Activated CD8-positive, alpha-beta memory T cell treated with anti-CD3 and anti-CD28 coated beads for 36 hours (primary cell): ENCODE results near the gene AGPAT1. TPM values are rescaled to one million over a fixed set of nuclear protein-coding genes. Genes with fewer than 3 reads are reported as not detected.

Source experiments
- total RNA-seq, 2 experiments: library from RNA; stranded (reverse); gene quantifications; one replicate each; pipeline ENCODE4 v1.2.3, GENCODE V29; 2021

Gene AGPAT1
- total RNA-seq, 2 experiments from 2014 or later, result 41.0 to 43.5 TPM

Other genes with a start within 250 kb of the AGPAT1 start
- under 1 TPM; 0.59 to 0.82 TPM for gene C2, start 248.4 kb downstream of the AGPAT1 start, total RNA-seq
- not detected for gene CFB, start 230.0 kb downstream of the AGPAT1 start, total RNA-seq
- 10 to 100 TPM; 80.0 to 85.7 TPM for gene NELFE, start 217.1 kb downstream of the AGPAT1 start, total RNA-seq
- 100 to 1,000 TPM; 106 to 109 TPM for gene SKIC2, start 216.9 kb downstream of the AGPAT1 start, total RNA-seq
- gene DXO, start 203.9 kb downstream of the AGPAT1 start, total RNA-seq, result 10 to 100 TPM; 11.8 to 13.7 TPM
- gene C4A, start 194.0 kb downstream of the AGPAT1 start, total RNA-seq, result 1 to 10 TPM; 3.0 to 3.7 TPM
- gene C4B, start 161.3 kb downstream of the AGPAT1 start, total RNA-seq, result 1 to 10 TPM; 2.5 to 3.6 TPM
- under 1 TPM; 0.23 to 0.44 TPM for gene CYP21A2, start 137.7 kb downstream of the AGPAT1 start, total RNA-seq
- gene TNXB, start 66.7 kb downstream of the AGPAT1 start, total RNA-seq, result 1 to 10 TPM; 1.1 to 1.3 TPM
- 10 to 100 TPM; 60.6 to 61.8 TPM for gene ATF6B, start 47.8 kb downstream of the AGPAT1 start, total RNA-seq
- 1 to 10 TPM; 6.7 to 7.1 TPM for gene FKBPL, start 45.8 kb downstream of the AGPAT1 start, total RNA-seq
- gene PRRT1, start 24.1 kb downstream of the AGPAT1 start, total RNA-seq, result under 1 TPM; 0.61 TPM
- 10 to 100 TPM; 25.2 to 26.2 TPM for gene PPT2, start 21.9 kb downstream of the AGPAT1 start, total RNA-seq
- 10 to 100 TPM; 11.9 to 12.3 TPM for gene EGFL8, start 11.5 kb downstream of the AGPAT1 start, total RNA-seq
- gene RNF5, start 2.3 kb upstream of the AGPAT1 start, total RNA-seq, result 10 to 100 TPM; 58.4 to 58.9 TPM
- 10 to 100 TPM; 10.5 to 15.2 TPM for gene AGER, start 8.2 kb upstream of the AGPAT1 start, total RNA-seq
- gene PBX2, start 14.1 kb upstream of the AGPAT1 start, total RNA-seq, result 10 to 100 TPM; 53.9 to 59.3 TPM
- gene GPSM3, start 16.6 kb upstream of the AGPAT1 start, total RNA-seq, result 10 to 100 TPM; 69.4 to 73.0 TPM
- 1 to 10 TPM; 1.4 to 1.5 TPM for gene NOTCH4, start 48.0 kb upstream of the AGPAT1 start, total RNA-seq
- not detected for gene TSBP1, start 195.8 kb upstream of the AGPAT1 start, total RNA-seq
- not detected for gene BTNL2, start 231.1 kb upstream of the AGPAT1 start, total RNA-seq